Medulla oblongata (tissue), 1 donor: ENCODE data around the gene TMEM59.
"Not testable (repeated sequence)": the region's sequence is repeated elsewhere in the genome, so short reads cannot be mapped to it uniquely, and the experiment has no call there.

Experiments
- DNase-seq: peaks from one replicate; pipeline ENCODE4 v3.0.0-alpha.2; 2015; ENCODE audit errors: extremely low spot score

The TMEM59 gene

GRCh38 chr1:54013393-54014008, 39.5 kb downstream of the TMEM59 start:
- DNase-seq: no peak

- DNase-seq: no peak
These were observed 40.1 kb downstream of the TMEM59 start for GRCh38 chr1:54012863-54013262.

GRCh38 chr1:54012008-54012325, 41.0 kb downstream of the TMEM59 start:
- DNase-seq: no peak

- no peak for DNase-seq
These were observed 41.5 kb downstream of the TMEM59 start for GRCh38 chr1:54011316-54012007.

GRCh38 chr1:54010415-54011117, 42.4 kb downstream of the TMEM59 start:
- no peak for DNase-seq

GRCh38 chr1:54009406-54009805, 43.6 kb downstream of the TMEM59 start:
- DNase-seq: no peak

- DNase-seq: no peak
These were observed 44.1 kb downstream of the TMEM59 start for GRCh38 chr1:54008876-54009275.

GRCh38 chr1:54007613-54008012, 45.4 kb downstream of the TMEM59 start:
- DNase-seq: no peak

GRCh38 chr1:54006508-54006907, 46.5 kb downstream of the TMEM59 start:
- DNase-seq: no peak

GRCh38 chr1:54004481-54005049, 48.4 kb downstream of the TMEM59 start:
- no peak for DNase-seq

- not testable (repeated sequence) for DNase-seq
These were observed 49.1 kb downstream of the TMEM59 start for GRCh38 chr1:54003750-54004480.

- DNase-seq: no peak
These were observed 49.8 kb downstream of the TMEM59 start for GRCh38 chr1:54003249-54003646.

- DNase-seq: no peak
These were observed 50.3 kb downstream of the TMEM59 start for GRCh38 chr1:54002544-54003248.

GRCh38 chr1:54001591-54001990, 51.4 kb downstream of the TMEM59 start:
- no peak for DNase-seq

GRCh38 chr1:53999920-54000319, 53.1 kb downstream of the TMEM59 start:
- DNase-seq: no peak

GRCh38 chr1:53998223-53998622, 54.8 kb downstream of the TMEM59 start:
- DNase-seq: no peak

GRCh38 chr1:53995683-53996082, 57.3 kb downstream of the TMEM59 start:
- DNase-seq: no peak

- DNase-seq: not testable (repeated sequence)
These were observed 58.5 kb downstream of the TMEM59 start for GRCh38 chr1:53994516-53994915.

GRCh38 chr1:53992085-53992874, 60.7 kb downstream of the TMEM59 start:
- DNase-seq: peak; percentile 34

- no peak for DNase-seq
These were observed 65.1 kb downstream of the TMEM59 start for GRCh38 chr1:53987880-53988279.

- DNase-seq: no peak
These were observed 66.5 kb downstream of the TMEM59 start for GRCh38 chr1:53986458-53986857.
